Measurements from ENCODE around the gene SS18L1. TPM values are rescaled to one million over a fixed set of nuclear protein-coding genes. Genes with fewer than 3 reads are reported as not detected.

SS18L1 gene
- total and polyA plus RNA-seq, 2 experiments from 2014 or later = 2.1 to 13.0 TPM

DNA sequence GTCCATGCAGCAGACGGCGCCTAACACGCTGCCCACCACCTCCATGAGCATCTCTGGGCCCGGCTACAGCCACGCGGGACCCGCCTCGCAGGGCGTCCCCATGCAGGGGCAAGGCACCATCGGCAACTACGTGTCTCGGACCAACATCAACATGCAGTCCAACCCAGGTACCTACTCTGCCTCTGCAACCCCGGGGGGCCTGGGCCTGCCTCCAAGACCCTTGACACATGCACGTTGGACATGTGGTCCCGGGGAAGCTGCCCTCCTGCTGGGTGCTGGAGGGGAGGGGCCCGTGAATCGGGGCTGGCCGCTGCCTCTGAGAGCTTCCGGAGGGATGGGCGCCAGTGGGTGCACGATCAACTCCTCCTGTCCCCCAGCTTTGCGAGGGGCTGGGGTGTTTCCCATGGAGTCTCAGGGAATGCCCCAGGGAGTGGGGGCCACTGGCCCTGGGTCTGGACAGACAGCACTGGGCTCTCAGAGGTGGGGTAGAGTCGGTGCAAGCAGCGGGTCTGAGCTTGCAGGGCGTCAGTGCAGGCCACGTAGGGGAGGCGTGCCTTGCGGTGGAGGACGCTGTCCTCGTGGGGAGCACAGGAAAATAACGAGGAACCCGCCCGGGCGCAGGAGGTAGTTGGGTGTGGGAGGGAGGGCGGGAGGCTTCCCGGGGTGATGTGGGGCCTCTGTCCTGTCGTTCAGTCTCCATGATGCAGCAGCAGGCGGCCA lies 19.4 kb downstream of the SS18L1 start:
- no peaks in the 10 kb centered on the region for H3K9me3 ChIP-seq (ENCODE audit: low read depth)
- H3K36me3 ChIP-seq (replicated peaks; ENCODE audit: insufficient read depth, low read depth) = no peaks in the 10 kb centered on the region
- DNase-seq (ENCODE audit: low spot score) = no peak
- H3K4me2 ChIP-seq = no peak overlapping the region
- H3K4me3 ChIP-seq = no peak overlapping the region
- H3K79me2 ChIP-seq = peaks cover 6% of the 10 kb centered on the region
- peaks cover 6% of the 10 kb centered on the region for H4K20me1 ChIP-seq (ENCODE audit: insufficient read depth, poor library complexity, severe bottlenecking)
- 94% methylated on average over 34 of the region's 38 CpGs for WGBS (ENCODE audit: low lambda C conversion rate, missing lambda C conversion rate)
- no peak overlapping the region for H2AFZ ChIP-seq
- TF ChIP-seq, protein P1, sequence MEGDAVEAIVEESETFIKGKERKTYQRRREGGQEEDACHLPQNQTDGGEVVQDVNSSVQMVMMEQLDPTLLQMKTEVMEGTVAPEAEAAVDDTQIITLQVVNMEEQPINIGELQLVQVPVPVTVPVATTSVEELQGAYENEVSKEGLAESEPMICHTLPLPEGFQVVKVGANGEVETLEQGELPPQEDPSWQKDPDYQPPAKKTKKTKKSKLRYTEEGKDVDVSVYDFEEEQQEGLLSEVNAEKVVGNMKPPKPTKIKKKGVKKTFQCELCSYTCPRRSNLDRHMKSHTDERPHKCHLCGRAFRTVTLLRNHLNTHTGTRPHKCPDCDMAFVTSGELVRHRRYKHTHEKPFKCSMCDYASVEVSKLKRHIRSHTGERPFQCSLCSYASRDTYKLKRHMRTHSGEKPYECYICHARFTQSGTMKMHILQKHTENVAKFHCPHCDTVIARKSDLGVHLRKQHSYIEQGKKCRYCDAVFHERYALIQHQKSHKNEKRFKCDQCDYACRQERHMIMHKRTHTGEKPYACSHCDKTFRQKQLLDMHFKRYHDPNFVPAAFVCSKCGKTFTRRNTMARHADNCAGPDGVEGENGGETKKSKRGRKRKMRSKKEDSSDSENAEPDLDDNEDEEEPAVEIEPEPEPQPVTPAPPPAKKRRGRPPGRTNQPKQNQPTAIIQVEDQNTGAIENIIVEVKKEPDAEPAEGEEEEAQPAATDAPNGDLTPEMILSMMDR (IDR thresholded peaks at IDR 0.05; ENCODE audit: poor library complexity) = no peak
- TF ChIP-seq EZH2phosphoT487 (IDR thresholded peaks at IDR 0.05; ENCODE audit: low read depth, severe bottlenecking, unreplicated experiment) = no peak
- TF ChIP-seq EZH2 (IDR thresholded peaks at IDR 0.05; ENCODE audit: borderline replicate concordance) = no peak
- no peaks in the 10 kb centered on the region for H3K4me1 ChIP-seq (ENCODE audit: insufficient read depth)
- H3K27ac ChIP-seq = no peak overlapping the region
- H3K27me3 ChIP-seq = no peaks in the 10 kb centered on the region
- no peaks in the 10 kb centered on the region for H3K9me2 ChIP-seq (replicated peaks; ENCODE audit: insufficient read depth)

DNA sequence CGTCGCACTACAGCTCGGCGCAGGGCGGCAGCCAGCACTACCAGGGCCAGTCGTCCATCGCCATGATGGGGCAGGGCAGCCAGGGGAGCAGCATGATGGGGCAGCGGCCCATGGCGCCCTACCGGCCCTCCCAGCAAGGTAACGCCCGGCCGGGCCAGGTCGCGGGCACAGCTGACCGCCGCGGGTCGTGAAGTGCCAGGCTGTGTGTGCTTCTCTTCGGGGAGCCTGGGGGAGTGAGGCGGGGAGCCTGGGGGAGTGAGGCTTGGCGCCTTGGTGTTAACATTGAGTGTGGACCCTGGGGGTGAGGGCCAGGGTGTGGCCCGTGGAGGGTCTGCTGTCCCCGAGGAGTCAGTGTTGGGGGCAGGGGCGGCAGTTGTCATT lies 19.9 kb downstream of the SS18L1 start:
- Histone ChIP-seq H3K36me3 (replicated peaks; ENCODE audit: insufficient read depth, low read depth) (no peaks in the 10 kb centered on the region), H3K4me2 (no peak overlapping the region), H3K9me3 (ENCODE audit: low read depth) (no peaks in the 10 kb centered on the region), H3K27me3 (no peaks in the 10 kb centered on the region), H3K4me1 (ENCODE audit: insufficient read depth) (no peaks in the 10 kb centered on the region), H3K4me3 (no peak overlapping the region), H4K20me1 (ENCODE audit: insufficient read depth, poor library complexity, severe bottlenecking) (peaks cover under 1% of the 10 kb centered on the region), H3K27ac (no peak overlapping the region), H3K9me2 (replicated peaks; ENCODE audit: insufficient read depth) (no peaks in the 10 kb centered on the region), H2AFZ (no peak overlapping the region), H3K79me2 (peaks cover under 1% of the 10 kb centered on the region)
- TF ChIP-seq, protein P1 (IDR thresholded peaks at IDR 0.05; ENCODE audit: poor library complexity) = no peak
- TF ChIP-seq EZH2phosphoT487 (IDR thresholded peaks at IDR 0.05; ENCODE audit: low read depth, severe bottlenecking, unreplicated experiment) (no peak), EZH2 (IDR thresholded peaks at IDR 0.05; ENCODE audit: borderline replicate concordance) (no peak)
- over 99% methylated on average over 21 of the region's 25 CpGs for WGBS (ENCODE audit: low lambda C conversion rate, missing lambda C conversion rate)
- no peak for DNase-seq (ENCODE audit: low spot score)

DNA sequence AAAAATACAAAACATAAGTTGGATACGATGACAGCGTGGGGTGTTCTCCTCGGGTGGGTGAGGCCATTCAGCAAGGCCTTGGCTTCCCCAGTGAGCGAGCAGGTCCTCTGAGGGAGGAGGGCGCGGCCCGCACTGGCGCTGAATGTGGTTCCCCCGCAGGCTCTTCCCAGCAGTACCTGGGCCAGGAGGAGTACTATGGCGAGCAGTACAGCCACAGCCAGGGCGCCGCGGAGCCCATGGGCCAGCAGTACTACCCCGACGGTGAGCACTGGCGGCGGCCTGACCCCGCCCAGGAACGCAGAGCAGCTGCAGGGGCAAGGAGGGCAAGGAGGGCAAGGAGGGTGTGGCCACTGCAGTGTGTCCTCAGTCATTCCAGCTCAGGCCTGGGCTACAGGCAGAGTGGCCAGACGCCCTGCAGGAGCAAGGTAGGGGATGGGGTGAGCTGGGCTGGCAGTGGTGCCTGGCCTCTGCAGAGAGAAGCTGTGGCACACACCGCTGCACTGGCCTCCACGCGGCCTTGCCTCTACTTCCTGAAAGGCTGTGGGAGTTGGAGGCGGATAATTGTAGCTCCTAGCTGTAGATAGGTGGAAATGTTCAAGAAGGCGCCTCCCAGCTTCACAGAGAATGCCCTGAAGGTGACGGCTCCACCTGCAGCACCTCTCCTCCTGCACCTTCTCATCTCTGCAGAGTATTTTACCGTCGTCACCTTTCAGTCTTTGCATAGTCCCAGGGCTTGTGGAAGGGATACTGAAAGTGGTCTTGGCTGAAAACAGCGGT lies 20.6 kb downstream of the SS18L1 start:
- H4K20me1 ChIP-seq (ENCODE audit: insufficient read depth, poor library complexity, severe bottlenecking) = no peaks in the 10 kb centered on the region
- DNase-seq (ENCODE audit: low spot score) = no peak
- TF ChIP-seq, protein P1 (IDR thresholded peaks at IDR 0.05; ENCODE audit: poor library complexity) = no peak
- no peak for TF ChIP-seq EZH2 (IDR thresholded peaks at IDR 0.05; ENCODE audit: borderline replicate concordance)
- no peak for TF ChIP-seq EZH2phosphoT487 (IDR thresholded peaks at IDR 0.05; ENCODE audit: low read depth, severe bottlenecking, unreplicated experiment)
- no peak overlapping the region for H3K4me2 ChIP-seq
- H3K4me1 ChIP-seq (ENCODE audit: insufficient read depth) = no peaks in the 10 kb centered on the region
- H3K9me3 ChIP-seq (ENCODE audit: low read depth) = no peaks in the 10 kb centered on the region
- H3K9me2 ChIP-seq (replicated peaks; ENCODE audit: insufficient read depth) = no peaks in the 10 kb centered on the region
- 97% methylated on average over 29 of the region's 29 CpGs for WGBS (ENCODE audit: low lambda C conversion rate, missing lambda C conversion rate)
- no peaks in the 10 kb centered on the region for H3K36me3 ChIP-seq (replicated peaks; ENCODE audit: insufficient read depth, low read depth)
- H3K79me2 ChIP-seq = no peaks in the 10 kb centered on the region
- H3K27me3 ChIP-seq = no peaks in the 10 kb centered on the region
- H3K4me3 ChIP-seq = no peak overlapping the region
- H3K27ac ChIP-seq = no peak overlapping the region
- H2AFZ ChIP-seq = no peak overlapping the region
